GM19099 (cell line): ENCODE measurements around the gene TTC12.

Source experiments
- POLR2A ChIP-seq: IDR thresholded peaks from 3 replicates; pipeline ENCODE4 v1.6.1; 2011; ENCODE audit warnings: low read depth; ENCODE audit not compliant: insufficient read length; ENCODE audit errors: extremely low read depth

Gene TTC12

DNA sequence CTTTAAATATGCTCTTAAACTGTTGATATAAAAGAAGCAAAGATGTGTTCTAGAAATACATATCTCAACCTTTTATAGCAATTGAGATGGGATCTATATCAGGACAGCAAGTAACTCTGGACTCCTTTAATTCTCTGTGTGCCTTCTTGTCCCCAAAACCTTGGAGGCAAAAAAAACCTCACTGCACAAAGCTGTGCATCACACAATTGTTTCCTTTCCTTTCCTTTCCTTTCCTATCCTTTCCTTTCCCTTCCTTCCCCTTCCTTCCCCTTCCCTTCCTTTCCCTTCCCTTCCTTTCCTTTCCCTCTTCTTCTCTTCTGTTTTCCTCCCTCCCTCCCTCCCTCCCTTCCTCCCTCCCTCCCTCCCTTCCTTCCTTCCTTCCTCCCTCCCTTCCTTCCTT lies 9.5 kb upstream of the TTC12 start:
- no peak for TF ChIP-seq POLR2A

DNA sequence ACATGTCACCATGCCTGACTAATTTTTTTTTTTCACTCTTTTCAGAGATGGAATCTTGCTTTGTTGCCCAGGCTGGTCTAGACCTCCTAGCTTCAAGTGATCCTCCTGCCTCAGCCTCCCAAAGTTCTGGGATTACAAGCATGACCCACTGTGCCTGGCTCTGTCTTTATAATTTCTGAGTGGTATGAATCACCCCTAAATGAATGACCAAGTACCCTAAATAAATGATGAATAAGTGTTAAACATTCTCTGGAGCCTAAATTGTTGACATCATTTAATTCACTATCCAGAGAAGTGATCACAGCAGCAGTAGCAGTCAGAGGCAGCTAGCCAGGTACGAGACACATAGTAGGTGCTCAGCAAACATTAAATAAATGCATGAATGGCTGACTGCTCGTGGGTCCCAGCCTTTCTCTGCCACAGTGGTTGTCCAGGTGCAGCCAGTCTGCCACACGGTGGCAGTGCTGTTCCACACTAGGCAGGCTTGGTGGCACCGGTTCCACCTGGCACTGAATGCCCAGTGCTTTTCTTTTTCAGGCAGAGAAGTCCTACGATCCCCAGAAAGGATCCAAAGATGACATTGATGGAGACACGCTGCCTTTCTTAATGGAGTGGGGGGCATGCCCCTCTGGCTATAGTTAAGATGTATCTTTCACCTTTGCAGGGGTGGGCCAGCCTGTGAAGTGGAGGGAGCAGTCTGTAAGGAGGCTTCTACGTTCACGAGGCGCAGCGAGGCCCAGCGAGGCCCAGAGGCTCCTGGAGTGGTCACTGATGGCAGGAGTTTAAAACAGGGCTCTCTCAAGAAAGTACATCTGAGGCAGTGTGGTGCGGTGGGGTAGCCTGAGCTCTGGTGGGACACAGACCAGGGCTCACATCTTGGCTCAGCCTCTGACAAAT lies 8.7 kb upstream of the TTC12 start:
- TF ChIP-seq POLR2A = no peak

DNA sequence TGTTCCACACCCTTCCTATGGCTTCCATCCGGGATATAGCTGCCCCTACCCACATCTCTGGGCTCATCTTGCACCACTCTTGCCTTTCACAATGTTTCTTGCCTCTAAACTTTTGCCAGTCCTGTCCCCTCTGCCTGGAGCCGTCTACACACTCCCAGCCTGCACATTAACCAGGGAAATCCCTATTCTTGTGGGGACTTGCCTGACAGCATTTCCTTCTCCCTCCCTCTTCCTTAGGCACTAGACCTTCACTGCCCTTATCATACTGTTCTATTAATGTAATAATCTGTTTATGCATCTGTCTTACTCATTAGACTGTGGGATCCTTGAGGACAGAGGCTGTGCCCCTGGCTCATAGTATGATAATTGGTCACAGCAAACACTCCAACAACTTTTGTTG lies 5.8 kb upstream of the TTC12 start:
- TF ChIP-seq POLR2A = no peak

DNA sequence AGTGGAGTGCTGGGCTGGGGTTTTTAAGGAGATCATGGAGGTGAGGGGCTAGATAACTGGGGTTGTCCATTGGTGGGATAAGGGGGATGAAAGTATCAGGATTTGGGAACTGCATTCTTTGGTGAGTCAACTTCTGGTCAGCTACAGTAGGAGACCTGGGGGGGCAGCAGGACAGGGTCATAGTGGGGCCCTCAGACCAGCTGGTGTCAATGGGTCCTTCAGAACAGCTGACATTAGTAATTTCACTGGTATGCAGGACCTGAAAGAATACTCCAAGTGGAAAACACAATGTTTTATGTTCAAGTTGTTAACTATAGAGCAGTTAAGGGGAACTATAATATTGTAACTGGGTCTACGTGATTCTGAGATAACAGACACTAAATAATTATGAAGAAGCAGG lies 2.8 kb upstream of the TTC12 start:
- no peak for TF ChIP-seq POLR2A

DNA sequence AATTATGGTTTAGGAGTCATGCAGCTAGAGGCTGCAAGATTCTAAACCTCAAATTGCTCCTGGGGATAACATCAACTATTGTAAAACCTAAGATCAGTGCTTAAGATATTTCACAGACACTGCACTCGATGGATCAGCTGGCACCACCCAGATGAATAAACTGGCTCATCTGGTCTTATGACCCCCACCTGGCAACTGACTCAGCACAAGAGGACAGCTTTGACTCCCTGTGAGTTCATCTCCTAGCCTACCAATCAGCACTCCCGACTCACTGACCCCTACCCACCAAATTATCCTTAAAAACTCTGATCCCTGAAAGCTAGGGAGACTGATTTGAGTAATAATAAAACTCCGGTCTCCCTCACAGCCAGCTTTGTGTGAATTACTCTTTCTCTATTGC lies 782 bp upstream of the TTC12 start:
- no peak for TF ChIP-seq POLR2A

DNA sequence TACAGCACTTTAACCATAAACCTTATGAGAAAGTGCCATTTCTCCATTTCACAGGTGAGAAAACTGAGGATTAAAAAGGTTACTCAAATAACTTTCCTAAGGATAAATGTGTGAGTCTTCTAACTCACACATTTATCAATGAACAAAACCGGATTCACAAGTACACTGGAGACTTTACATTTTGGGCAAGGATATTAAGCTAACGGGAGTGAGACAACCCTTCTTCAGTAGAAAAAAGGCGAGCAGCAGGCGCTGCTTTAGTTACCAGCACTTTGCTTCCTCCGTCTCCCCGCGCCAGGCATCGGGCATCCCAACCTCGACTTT lies 356 bp upstream of the TTC12 start:
- TF ChIP-seq POLR2A = no peak

DNA sequence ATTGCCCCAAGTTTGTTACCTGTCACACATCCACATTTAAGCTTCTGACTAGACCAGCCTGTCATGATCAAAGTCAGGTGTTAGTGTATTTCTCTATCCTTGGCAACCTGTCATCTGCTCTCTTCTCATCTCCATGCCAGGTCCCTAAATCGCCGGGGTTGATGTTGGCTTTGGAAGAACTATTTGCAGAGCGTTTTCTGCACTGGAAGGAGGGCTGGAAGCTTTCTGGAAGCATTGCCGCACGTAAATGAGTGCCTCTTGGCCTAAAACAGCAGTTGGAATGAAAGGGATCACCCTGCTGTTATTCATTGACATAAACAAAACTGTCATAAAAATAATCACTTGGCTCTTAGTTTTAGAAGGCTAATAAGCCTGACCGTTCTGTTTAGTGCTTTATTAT lies 1.4 kb downstream of the TTC12 start:
- TF ChIP-seq POLR2A = no peak

DNA sequence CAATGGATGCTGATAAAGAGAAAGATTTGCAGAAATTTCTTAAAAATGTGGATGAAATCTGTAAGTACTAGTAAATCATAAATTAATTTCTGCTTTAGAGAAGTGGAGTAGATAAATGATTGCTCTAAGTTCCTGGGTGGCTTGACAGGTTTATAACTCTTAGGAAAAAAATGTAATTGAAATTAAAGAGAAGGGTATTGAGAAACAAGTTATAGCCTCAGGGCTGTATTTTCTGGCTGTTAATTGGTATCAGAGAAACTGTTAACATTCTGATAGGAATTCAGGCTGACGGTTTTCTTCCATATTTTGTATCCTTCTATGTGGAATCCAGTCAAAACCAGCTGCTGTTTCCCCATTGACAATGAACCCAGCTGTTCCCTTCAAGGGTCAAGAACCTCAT lies 1.9 kb downstream of the TTC12 start:
- TF ChIP-seq POLR2A = no peak

DNA sequence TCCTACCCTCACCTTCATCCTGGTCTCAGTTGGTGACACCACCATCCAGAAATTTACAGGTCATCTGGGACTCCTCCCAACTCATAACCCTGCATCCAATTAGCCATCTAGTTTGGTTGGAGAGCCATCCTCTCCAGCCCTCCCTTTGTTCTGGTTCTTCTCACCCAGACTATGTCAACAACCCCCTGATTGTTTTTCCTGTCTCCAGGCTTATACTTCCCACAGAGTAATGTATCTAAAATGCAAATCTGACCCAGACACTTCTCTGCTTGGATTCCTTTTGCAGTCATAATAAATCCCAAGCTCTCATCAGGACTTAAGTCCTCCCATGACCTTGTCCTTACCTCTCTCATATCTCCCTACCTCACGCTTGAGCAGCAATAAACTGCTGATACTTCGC lies 3.0 kb downstream of the TTC12 start:
- TF ChIP-seq POLR2A = no peak

DNA sequence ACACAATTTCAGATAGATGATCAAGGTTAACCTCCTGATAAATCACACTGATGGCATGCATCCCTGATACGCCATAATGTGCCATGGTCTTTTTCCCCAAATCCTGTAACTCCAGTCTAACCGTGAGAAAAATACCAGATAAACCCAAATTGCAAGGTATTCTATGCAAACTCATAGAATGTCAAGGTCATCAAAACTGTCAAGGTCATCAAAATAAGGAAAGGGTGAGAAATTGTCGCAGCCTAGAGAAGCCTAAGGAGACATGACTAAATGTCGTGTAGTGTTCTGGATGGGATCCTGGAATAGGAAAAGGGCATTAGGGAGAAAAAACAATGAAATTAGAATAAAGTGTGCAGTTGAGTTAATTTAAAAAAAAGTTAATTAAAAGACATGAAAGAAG lies 4.7 kb downstream of the TTC12 start:
- TF ChIP-seq POLR2A = no peak

DNA sequence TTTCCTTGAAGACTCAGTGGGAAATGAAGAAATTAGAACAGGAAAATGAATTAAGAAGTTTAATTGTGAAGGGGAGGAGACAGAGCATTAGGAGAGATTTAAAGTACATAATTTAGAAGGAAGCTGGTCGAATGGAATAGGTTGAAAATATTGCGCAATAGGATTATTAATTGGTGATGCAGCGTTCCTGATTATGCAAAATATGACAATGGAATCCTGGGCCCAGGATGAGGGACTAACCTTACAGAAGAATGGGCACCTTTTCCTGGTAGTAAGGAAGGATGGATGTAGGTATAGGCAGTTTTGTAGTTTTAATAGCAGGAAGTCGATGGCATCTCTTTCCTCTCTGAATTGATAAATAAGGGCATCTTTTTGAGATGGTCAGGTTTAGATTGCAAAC lies 7.8 kb downstream of the TTC12 start:
- TF ChIP-seq POLR2A = no peak

DNA sequence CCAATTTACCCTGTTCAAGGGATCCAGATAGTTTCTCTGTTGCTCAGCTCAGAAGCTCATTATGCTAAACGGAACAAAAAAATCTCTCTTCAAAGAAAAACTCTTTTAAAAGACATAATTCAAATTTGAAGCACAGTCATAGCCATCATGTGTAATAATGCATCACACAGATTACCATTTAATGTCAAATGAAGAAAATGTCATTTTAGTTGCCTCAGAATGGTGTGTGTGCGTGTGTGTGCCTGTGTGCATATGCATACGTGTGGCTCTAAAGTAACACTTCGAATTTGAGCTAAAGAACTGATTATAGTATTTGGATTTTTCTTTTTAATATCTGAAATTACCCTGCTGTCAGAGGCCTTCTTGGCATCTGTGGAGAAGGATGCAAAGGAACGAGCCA lies 9.9 kb downstream of the TTC12 start:
- no peak for TF ChIP-seq POLR2A

DNA sequence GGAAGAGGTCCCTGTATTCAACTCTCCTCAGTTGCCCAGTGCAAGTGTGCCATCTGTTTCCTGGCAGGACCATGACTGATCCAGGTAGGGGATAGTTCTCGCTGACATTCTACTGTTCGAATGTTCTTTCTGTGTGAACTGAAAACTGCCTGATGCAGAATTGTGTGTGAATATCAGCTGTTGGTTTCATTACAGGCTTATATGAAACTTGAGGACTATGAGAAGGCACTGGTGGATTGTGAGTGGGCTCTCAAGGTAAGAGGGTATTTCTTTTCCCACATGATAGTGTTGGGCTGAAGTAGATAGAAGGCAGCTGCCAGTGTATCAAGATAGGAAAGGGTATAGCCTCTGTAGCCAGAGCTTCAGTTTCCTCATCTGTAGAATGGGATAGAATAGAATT lies 15.3 kb downstream of the TTC12 start:
- TF ChIP-seq POLR2A = no peak

DNA sequence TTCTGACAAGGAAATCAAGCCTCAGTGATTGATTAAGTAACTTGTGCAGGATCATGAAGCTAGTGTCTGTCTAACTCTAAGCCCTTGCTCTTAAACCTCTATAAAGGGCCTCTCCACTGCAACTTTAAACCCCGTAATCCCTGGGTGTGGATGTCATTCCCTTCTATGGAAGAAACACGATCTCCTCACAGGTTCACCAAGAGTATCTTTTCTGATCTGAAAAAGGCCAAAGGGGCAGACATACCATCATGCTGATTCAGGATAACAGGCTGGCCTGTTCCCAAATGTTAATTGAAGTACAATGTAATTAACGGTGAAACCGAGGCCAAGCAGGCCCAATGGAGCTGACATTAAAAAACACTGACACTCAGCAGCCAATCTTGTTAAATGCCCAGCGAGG lies 17.1 kb downstream of the TTC12 start:
- no peak for TF ChIP-seq POLR2A

DNA sequence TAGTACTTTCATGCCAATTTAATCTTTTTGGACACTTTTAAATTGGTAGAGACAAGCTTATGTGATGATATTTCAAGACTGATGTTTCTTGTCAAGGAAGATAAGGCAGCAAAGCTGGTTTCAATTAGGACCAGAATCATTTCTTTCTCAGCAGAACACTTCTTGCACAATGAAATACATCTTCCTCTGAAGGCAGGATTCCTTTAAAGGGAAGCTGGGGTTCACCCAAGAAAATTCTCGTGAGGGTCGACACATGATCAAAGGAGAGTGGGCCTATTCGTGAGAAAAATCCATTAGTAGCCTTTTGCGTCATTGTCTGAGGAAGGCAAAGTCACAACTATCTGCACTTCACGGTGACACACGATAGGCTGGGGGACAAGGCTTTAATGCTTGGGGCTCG lies 17.6 kb downstream of the TTC12 start:
- no peak for TF ChIP-seq POLR2A

DNA sequence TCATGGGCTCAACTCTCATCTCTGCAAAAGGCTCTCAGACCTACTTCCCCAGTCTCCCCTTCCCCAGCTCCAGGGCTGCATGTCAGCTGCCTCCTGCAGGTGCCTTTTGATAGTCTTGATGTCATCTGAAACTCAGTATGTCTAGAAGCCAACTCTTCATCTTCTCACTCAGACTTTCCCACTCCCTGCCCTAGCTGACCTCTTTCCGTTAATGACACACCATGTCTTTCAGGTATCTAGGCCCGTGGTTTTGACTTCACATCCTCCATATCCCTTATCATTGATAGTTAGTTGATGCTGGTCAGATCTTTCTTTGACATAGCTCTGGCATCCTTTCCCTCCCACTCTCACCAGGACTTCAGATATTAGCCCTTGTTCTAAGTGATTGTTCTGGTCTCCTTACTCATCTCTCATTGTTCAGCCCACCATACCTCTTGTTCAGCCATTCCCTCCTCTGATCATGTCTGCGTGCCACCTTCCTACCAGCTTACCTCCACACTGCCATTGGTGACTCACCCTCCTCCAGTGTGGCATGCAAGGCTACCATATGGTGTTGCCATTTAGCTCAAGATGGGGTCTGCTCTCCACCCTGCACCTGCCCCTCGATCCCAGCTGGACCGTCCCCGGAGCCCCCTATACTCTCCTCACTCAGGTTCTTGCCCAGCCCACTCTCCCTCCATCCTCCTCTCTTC lies 18.4 kb downstream of the TTC12 start:
- TF ChIP-seq POLR2A = no peak
